ENCODE measurements around the gene MYL3.

MYL3 gene

GRCh38 chr3:46899151-46900006 lies 36.1 kb upstream of the MYL3 start:
- DNase-seq = no peak

- no peak for DNase-seq
Measured at GRCh38 chr3:46898321-46899150, 35.3 kb upstream of the MYL3 start.

- DNase-seq = no peak
Measured at GRCh38 chr3:46897829-46898320, 34.6 kb upstream of the MYL3 start.

DNA sequence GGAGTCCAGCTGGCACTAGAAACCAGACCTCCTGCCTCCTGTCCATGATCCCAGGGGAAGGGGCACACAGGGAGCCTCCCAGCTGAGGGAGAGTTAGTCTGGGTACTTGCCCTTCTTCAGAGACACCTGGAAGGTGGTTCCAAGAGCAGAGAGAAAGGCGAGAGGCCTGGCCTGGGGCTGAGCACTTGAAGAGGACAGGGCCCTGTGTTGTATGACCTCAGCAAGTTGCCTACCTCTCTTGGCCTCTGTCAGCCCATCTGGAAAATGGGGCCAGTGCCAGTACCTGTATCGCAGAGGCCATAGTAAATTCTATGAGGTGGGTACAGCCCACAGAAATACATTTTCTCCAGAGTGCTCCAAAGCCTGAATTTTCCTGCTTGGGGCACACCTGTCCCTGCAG lies 33.8 kb upstream of the MYL3 start:
- no peak for DNase-seq

DNA sequence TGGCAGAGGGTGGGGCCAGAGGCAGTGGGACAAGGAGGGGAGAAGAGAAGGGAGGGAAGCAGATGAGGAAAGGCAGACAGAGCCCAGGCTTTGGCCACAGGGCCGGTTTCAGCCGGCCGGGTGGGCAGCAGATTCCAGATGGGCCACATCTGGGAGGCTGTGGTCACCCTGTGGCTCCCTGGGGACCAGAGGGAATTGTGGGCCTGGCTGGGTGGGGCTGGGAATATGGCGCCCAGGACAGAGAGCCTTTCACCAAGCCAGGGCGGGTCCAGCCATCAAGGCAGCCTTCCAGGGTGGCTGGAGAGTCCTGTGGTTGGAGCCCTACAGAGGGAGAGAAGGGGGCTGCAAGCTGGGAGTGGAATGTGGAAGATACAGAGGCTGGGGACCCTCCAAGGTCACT lies 33.1 kb upstream of the MYL3 start:
- DNase-seq = no peak

DNA sequence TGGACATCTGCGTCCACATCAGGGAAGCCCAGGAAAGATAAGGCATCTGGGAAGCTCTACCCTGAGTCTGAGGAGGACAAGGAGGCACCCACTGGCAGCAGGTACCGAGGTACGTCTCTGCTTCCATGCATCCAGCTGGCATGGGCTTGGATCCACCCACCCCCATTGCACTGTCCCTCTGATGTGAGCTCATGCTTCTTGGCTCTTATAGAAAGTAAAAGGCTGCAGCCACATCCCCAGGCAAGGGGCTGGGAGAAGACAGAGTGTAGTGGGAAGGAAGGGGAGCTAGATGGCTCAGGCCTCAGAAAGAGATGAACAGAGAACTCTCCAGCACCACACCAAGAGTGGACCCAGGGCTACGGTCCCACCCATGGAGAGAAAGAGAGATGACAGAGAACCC lies 32.5 kb upstream of the MYL3 start:
- DNase-seq = no peak

DNA sequence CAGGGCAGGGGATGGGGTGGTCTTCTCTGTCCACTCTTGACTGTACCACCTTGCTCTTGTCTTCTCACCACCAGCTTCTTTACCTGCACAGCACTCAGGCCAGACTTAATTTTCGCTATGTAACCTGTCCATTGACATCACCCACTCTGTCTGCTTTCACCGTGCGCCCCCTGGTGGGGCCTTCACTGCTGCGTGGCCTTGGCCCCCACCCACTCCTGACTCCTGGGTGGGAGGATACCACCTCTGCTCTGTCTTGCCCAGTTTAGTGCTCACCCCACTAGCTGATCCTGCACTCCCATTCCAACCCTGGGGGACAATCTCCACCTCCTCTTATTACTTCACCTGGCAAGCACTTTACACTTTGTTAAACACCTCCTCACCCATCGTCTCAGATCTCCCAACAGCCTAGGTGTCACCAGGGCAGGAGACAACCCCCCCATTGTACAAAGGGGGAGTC lies 32.0 kb upstream of the MYL3 start:
- DNase-seq = no peak

- DNase-seq = no peak
Measured at GRCh38 chr3:46894256-46894655, 31.0 kb upstream of the MYL3 start.

DNA sequence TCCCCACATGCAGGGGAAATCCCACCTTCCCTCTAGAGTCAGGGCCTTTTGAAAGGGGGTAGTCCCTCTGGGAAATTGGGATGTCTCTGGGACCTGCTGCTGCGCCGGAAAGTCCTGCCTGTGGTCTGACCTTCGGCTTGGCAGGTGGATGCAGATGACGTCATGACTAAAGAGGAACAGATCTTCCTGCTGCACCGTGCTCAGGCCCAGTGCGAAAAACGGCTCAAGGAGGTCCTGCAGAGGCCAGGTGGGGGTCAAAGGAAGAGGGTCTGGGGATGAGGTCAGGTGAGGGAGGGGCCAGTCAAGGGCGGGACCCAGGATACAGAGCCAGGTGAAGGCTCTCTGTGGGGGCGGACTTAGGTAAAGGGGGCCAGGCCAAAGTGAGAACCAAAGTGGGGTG lies 30.5 kb upstream of the MYL3 start:
- no peak for DNase-seq

GRCh38 chr3:46893146-46893748 lies 30.0 kb upstream of the MYL3 start:
- DNase-seq = no peak

DNA sequence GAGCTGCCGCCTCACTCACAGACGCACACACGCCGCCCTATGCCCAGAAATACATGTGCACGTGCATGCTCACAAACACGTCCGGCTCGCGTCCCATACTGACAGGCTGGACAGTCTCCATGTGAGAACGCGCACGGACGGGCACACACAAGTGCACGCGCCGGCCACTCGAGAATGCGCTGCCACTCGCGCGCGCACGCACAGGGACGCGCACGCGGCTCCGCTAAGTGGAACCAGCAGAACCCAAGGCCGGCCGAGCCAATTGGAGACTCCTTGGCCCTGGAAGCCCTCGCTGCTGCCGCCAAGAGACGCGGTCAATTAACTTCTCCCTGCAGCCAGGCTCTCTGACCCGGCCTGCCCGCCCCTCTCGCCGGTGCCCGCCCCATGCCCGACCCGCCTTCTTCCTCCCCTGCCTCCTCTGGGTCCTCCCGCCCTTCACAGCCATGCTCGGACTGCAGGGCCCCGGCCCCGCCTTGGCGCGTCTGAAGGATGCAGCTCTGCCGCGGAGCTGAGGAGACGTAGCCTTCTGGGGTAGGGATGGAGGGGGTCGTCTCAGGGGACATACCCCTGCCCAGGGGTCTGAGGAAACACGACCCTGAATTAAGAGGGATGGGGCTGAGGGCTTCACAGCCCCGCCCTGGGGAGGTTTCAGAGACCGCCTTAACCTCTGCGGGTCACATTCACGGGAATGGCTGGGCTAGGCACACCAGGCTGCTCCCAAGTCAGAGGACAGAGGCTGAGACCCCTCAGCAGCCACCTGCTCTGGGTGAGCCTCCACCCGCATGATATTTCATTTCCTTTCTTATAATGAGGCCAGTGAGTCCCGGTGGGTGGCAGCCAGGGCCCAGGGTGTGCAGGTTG lies 29.3 kb upstream of the MYL3 start:
- no peak for DNase-seq

GRCh38 chr3:46891132-46891531 lies 27.9 kb upstream of the MYL3 start:
- DNase-seq = no peak

GRCh38 chr3:46890132-46890531 lies 26.9 kb upstream of the MYL3 start:
- no peak for DNase-seq

DNA sequence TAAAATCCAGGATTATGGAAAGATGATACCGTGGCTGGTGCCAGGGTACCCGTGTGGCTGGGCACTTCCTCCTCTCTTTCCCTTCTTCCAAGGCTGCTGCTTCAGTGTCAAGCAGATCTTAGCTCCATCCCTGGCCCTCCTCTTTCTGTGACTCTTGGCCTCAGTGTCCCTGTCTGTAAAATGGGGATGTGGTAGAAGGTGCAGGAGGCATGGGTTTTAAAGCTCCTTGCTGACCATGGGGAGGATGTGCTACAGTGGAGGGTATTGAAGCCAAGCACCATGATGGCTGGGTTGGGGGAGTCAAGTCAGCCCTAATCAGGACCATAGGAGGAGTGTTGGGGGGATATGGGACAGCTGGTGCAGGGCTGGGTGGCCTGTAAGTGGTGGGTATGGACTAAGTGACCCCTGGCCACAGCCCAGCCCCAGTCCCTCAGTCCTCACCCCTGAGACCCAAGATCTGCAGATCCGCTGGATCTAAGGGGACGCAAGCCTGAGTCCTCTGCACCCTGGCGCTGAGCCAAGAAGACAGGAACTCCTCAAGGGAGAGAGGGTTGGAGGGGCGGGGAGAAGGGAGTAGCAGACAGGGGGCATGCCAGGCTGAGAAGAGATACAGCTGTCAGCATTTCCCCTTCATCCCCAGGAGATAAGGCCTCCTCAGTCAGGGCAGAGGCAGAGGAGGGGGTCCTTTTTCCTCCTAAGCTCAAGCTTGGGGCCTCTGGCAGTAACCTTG lies 26.3 kb upstream of the MYL3 start:
- no peak for DNase-seq

DNA sequence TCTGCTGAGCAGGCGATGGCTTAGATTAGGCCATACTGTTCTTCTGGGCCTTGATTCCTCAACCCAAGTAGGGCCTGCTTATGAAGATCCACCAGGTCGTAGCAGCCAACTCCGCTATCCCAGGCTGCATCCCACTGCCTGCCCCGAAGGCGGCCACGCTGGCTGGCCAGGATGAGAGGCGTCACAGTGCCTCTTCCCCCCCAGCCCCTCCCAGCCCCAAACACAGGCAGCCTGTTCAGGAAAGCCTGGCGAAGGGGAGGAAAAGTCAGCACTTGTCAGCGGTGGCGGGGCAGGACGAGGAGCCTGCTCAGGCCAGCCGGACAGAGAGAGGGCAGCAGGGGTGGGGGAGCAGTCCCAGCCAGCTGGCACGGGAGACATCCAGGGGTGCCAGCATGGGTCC lies 25.5 kb upstream of the MYL3 start:
- no peak for DNase-seq

- DNase-seq = no peak
Measured at GRCh38 chr3:46887980-46888494, 24.8 kb upstream of the MYL3 start.

GRCh38 chr3:46885612-46886011 lies 22.4 kb upstream of the MYL3 start:
- no peak for DNase-seq

- DNase-seq = no peak
Measured at GRCh38 chr3:46884929-46885328, 21.7 kb upstream of the MYL3 start.

- no peak for DNase-seq
Measured at GRCh38 chr3:46884427-46884826, 21.2 kb upstream of the MYL3 start.

GRCh38 chr3:46883830-46884185 lies 20.6 kb upstream of the MYL3 start:
- DNase-seq = no peak

DNA sequence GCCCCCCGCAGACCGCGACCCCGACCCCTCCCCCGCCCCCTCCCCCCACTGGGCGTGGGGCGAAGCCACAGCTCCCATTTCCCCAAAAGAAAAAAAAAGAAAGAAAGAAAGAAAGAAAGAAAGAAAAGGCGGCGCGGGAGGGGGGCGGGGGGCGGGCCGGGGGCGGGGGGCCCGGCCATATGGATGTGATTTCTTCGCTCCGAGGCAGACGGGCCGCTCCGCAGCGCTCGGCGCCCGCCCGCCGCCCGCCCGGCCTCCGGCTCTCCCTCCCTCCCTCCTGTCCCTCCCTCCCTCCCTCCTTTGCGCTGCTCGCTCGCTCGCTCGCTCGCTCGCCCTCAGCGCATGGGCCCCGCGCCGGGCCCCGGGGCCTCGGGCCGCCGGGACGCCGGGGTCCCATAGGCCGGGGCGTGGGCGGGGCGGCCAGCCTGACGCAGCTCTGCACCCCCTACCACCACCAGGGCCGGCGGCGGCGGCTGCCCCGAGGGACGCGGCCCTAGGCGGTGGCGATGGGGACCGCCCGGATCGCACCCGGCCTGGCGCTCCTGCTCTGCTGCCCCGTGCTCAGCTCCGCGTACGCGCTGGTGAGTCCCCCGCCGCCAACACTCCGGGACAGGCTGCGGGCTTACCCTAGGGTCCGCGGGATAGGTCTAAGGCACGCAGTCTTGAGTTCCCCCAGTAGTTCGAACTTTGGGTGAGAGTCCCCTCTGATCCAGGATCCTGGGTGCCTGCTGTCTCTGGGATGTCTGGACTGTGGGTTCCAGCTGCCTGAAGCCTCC lies 20.0 kb upstream of the MYL3 start:
- no peak for DNase-seq
